Activated CD8-positive, alpha-beta memory T cell treated with anti-CD3 and anti-CD28 coated beads, Interleukin-2, amount 10 ng/mL, durations not matched to agents 7 days and 5 days (primary cell): Measurements from ENCODE around the gene CLDN16. TPM values are rescaled to one million over a fixed set of nuclear protein-coding genes. Genes with fewer than 3 reads are reported as not detected.

Experiments
- ATAC-seq: fragments of 150-1000 bp; cut with Tn5 transposase; one replicate; pipeline ENCODE4 v1.10.0; 2021; ENCODE audit warnings: moderate library complexity
- CTCF ChIA-PET: fragments of 350-600 bp; sonication (Branson Sonifier 250); formaldehyde crosslinking; loops from one replicate; lab custom pipeline; 2021; ENCODE audit warnings: antibody characterized with exemption; lab: Charles Lee
- DNase-seq: peaks from one replicate; pipeline ENCODE4 v3.0.0-alpha.2; 2020
- H3K27ac Mint-ChIP-seq: one replicate; pipeline ENCODE4 v1.8.0; 2021; ENCODE audit warnings: mild to moderate bottlenecking, mixed read lengths
- H3K27me3 Mint-ChIP-seq: one replicate; pipeline ENCODE4 v1.8.0; 2021; ENCODE audit warnings: mixed read lengths
- H3K36me3 Mint-ChIP-seq: one replicate; pipeline ENCODE4 v1.8.0; 2021; ENCODE audit warnings: mild to moderate bottlenecking, mixed read lengths
- H3K4me1 Mint-ChIP-seq: one replicate; pipeline ENCODE4 v1.8.0; 2021; ENCODE audit warnings: mixed read lengths
- H3K4me3 Mint-ChIP-seq: one replicate; pipeline ENCODE4 v1.8.0; 2021; ENCODE audit warnings: mild to moderate bottlenecking, moderate library complexity, mixed read lengths
- H3K9me3 Mint-ChIP-seq: one replicate; pipeline ENCODE4 v1.8.0; 2022; ENCODE audit warnings: low read depth, mixed read lengths
- total RNA-seq, 2 experiments: library from RNA; stranded (reverse); gene quantifications; one replicate each; pipeline ENCODE4 v1.2.3, GENCODE V29; 2021

Gene CLDN16
- total RNA-seq, 2 experiments from 2014 or later: not detected

GRCh38 chr3:190362258-190362657 lies 25.7 kb upstream of the CLDN16 start:
- no peak overlapping the region for H3K27ac Mint-ChIP-seq
- H3K4me3 Mint-ChIP-seq: no peak overlapping the region
- H3K36me3 Mint-ChIP-seq: no peaks in the 10 kb centered on the region
- no peak for DNase-seq
- CTCF ChIA-PET: no interaction called here
- ATAC-seq: no peak
- no peaks in the 10 kb centered on the region for H3K4me1 Mint-ChIP-seq
- H3K9me3 Mint-ChIP-seq: no peaks in the 10 kb centered on the region
- H3K27me3 Mint-ChIP-seq: no peaks in the 10 kb centered on the region

- no peaks in the 10 kb centered on the region for H3K4me1 Mint-ChIP-seq
- H3K9me3 Mint-ChIP-seq: no peaks in the 10 kb centered on the region
- no peaks in the 10 kb centered on the region for H3K27me3 Mint-ChIP-seq
- no peak overlapping the region for H3K27ac Mint-ChIP-seq
- CTCF ChIA-PET: no interaction called here
- no peak for DNase-seq
- no peaks in the 10 kb centered on the region for H3K36me3 Mint-ChIP-seq
- no peak for ATAC-seq
- no peak overlapping the region for H3K4me3 Mint-ChIP-seq
These were observed 21.8 kb upstream of the CLDN16 start for GRCh38 chr3:190366133-190366532.

GRCh38 chr3:190368881-190369280 lies 19.1 kb upstream of the CLDN16 start:
- Mint-ChIP-seq H3K36me3 (no peaks in the 10 kb centered on the region), H3K9me3 (no peaks in the 10 kb centered on the region), H3K4me3 (no peak overlapping the region), H3K27me3 (no peaks in the 10 kb centered on the region), H3K4me1 (no peaks in the 10 kb centered on the region), H3K27ac (no peak overlapping the region)
- CTCF ChIA-PET: no interaction called here
- no peak for ATAC-seq
- DNase-seq: no peak

GRCh38 chr3:190369668-190370295 lies 18.2 kb upstream of the CLDN16 start:
- Mint-ChIP-seq H3K4me1 (no peaks in the 10 kb centered on the region), H3K27me3 (no peaks in the 10 kb centered on the region), H3K27ac (no peak overlapping the region), H3K36me3 (no peaks in the 10 kb centered on the region), H3K4me3 (no peak overlapping the region), H3K9me3 (no peaks in the 10 kb centered on the region)
- no peak for DNase-seq
- CTCF ChIA-PET: no interaction called here
- no peak for ATAC-seq

- no peak for DNase-seq
- no peak overlapping the region for H3K4me3 Mint-ChIP-seq
- no peaks in the 10 kb centered on the region for H3K4me1 Mint-ChIP-seq
- H3K27me3 Mint-ChIP-seq: no peaks in the 10 kb centered on the region
- H3K36me3 Mint-ChIP-seq: no peaks in the 10 kb centered on the region
- no peak for ATAC-seq
- H3K9me3 Mint-ChIP-seq: no peaks in the 10 kb centered on the region
- H3K27ac Mint-ChIP-seq: no peak overlapping the region
- CTCF ChIA-PET: no interaction called here
These were observed 17.6 kb upstream of the CLDN16 start for GRCh38 chr3:190370369-190370768.

GRCh38 chr3:190371152-190371551 lies 16.8 kb upstream of the CLDN16 start:
- Mint-ChIP-seq H3K36me3 (no peaks in the 10 kb centered on the region), H3K27ac (no peak overlapping the region), H3K4me1 (no peaks in the 10 kb centered on the region), H3K9me3 (no peaks in the 10 kb centered on the region), H3K4me3 (no peak overlapping the region), H3K27me3 (peaks cover 4% of the 10 kb centered on the region)
- DNase-seq: no peak
- CTCF ChIA-PET: no interaction called here
- ATAC-seq: no peak

- Mint-ChIP-seq H3K4me3 (no peak overlapping the region), H3K9me3 (no peaks in the 10 kb centered on the region), H3K27ac (no peak overlapping the region), H3K27me3 (peaks cover 9% of the 10 kb centered on the region), H3K4me1 (no peaks in the 10 kb centered on the region), H3K36me3 (no peaks in the 10 kb centered on the region)
- no peak for DNase-seq
- CTCF ChIA-PET: no interaction called here
- ATAC-seq: no peak
These were observed 12.7 kb upstream of the CLDN16 start for GRCh38 chr3:190375246-190375645.

- CTCF ChIA-PET: no interaction called here
- no peaks in the 10 kb centered on the region for H3K36me3 Mint-ChIP-seq
- H3K4me1 Mint-ChIP-seq: no peaks in the 10 kb centered on the region
- ATAC-seq: no peak
- DNase-seq: no peak
- H3K4me3 Mint-ChIP-seq: no peak overlapping the region
- no peaks in the 10 kb centered on the region for H3K9me3 Mint-ChIP-seq
- H3K27ac Mint-ChIP-seq: no peak overlapping the region
- H3K27me3 Mint-ChIP-seq: peaks cover 9% of the 10 kb centered on the region
These were observed 12.3 kb upstream of the CLDN16 start for GRCh38 chr3:190375671-190376070.

- H3K9me3 Mint-ChIP-seq: no peaks in the 10 kb centered on the region
- H3K36me3 Mint-ChIP-seq: no peaks in the 10 kb centered on the region
- ATAC-seq: no peak
- peaks cover 9% of the 10 kb centered on the region for H3K27me3 Mint-ChIP-seq
- no peaks in the 10 kb centered on the region for H3K4me1 Mint-ChIP-seq
- no peak overlapping the region for H3K27ac Mint-ChIP-seq
- DNase-seq: no peak
- H3K4me3 Mint-ChIP-seq: no peak overlapping the region
- CTCF ChIA-PET: no interaction called here
These were observed 9.6 kb upstream of the CLDN16 start for GRCh38 chr3:190378240-190378891.

- no peaks in the 10 kb centered on the region for H3K36me3 Mint-ChIP-seq
- peaks cover 9% of the 10 kb centered on the region for H3K27me3 Mint-ChIP-seq
- no peak overlapping the region for H3K4me3 Mint-ChIP-seq
- H3K27ac Mint-ChIP-seq: no peak overlapping the region
- H3K4me1 Mint-ChIP-seq: no peaks in the 10 kb centered on the region
- ATAC-seq: no peak
- no peaks in the 10 kb centered on the region for H3K9me3 Mint-ChIP-seq
- CTCF ChIA-PET: no interaction called here
- no peak for DNase-seq
These were observed 7.8 kb upstream of the CLDN16 start for GRCh38 chr3:190380184-190380583.

GRCh38 chr3:190381441-190381840 lies 6.5 kb upstream of the CLDN16 start:
- CTCF ChIA-PET: no interaction called here
- Mint-ChIP-seq H3K27ac (no peak overlapping the region), H3K9me3 (no peaks in the 10 kb centered on the region), H3K36me3 (no peaks in the 10 kb centered on the region), H3K4me1 (no peaks in the 10 kb centered on the region), H3K27me3 (peaks cover 3% of the 10 kb centered on the region), H3K4me3 (no peak overlapping the region)
- DNase-seq: no peak
- no peak for ATAC-seq

GRCh38 chr3:190382082-190382481 lies 5.9 kb upstream of the CLDN16 start:
- DNase-seq (no peak), ATAC-seq (no peak)
- peaks cover 2% of the 10 kb centered on the region for H3K27me3 Mint-ChIP-seq
- H3K27ac Mint-ChIP-seq: no peak overlapping the region
- no peaks in the 10 kb centered on the region for H3K36me3 Mint-ChIP-seq
- no peak overlapping the region for H3K4me3 Mint-ChIP-seq
- H3K4me1 Mint-ChIP-seq: no peaks in the 10 kb centered on the region
- CTCF ChIA-PET: no interaction called here
- no peaks in the 10 kb centered on the region for H3K9me3 Mint-ChIP-seq

GRCh38 chr3:190384309-190384756 lies 3.6 kb upstream of the CLDN16 start:
- ATAC-seq: no peak
- CTCF ChIA-PET: no interaction called here
- Mint-ChIP-seq H3K36me3 (no peaks in the 10 kb centered on the region), H3K4me1 (no peaks in the 10 kb centered on the region), H3K4me3 (no peak overlapping the region), H3K9me3 (no peaks in the 10 kb centered on the region), H3K27me3 (no peaks in the 10 kb centered on the region), H3K27ac (no peak overlapping the region)
- DNase-seq: no peak
